IPS-11a (cell line): ENCODE data around the gene ANKFY1.

ENCODE experiments used
- H3K4me3 ChIP-seq: one replicate; pipeline ENCODE4 v1.5.1; 2013; ENCODE audit warnings: low read depth, low read length, control low read depth

The ANKFY1 gene

GRCh38 chr17:4263282-4264215 lies at the start of gene ANKFY1:
TSS of gene ANKFY1 (minus strand) at chr17:4263979. CDS start at chr17:4263941, 38 bp downstream.
- peak within 1 kb of the TSS; percentile 86 for H3K4me3 ChIP-seq

- H3K4me3 ChIP-seq = no peak overlapping the region
These were observed 46.7 kb upstream of the ANKFY1 start for GRCh38 chr17:4310354-4311060.

GRCh38 chr17:4309897-4310296 lies 46.1 kb upstream of the ANKFY1 start:
- H3K4me3 ChIP-seq = no peak overlapping the region

- no peak overlapping the region for H3K4me3 ChIP-seq
These were observed 43.6 kb upstream of the ANKFY1 start for GRCh38 chr17:4307179-4307930.

- no peak overlapping the region for H3K4me3 ChIP-seq
These were observed 41.4 kb upstream of the ANKFY1 start for GRCh38 chr17:4305224-4305623.

- H3K4me3 ChIP-seq = no peak overlapping the region
These were observed 40.7 kb upstream of the ANKFY1 start for GRCh38 chr17:4304417-4305027.

- H3K4me3 ChIP-seq = no peak overlapping the region
These were observed 37.3 kb upstream of the ANKFY1 start for GRCh38 chr17:4301066-4301465.

- no peak overlapping the region for H3K4me3 ChIP-seq
These were observed 33.6 kb upstream of the ANKFY1 start for GRCh38 chr17:4297351-4297750.

- no peak overlapping the region for H3K4me3 ChIP-seq
These were observed 31.9 kb upstream of the ANKFY1 start for GRCh38 chr17:4295686-4296085.

- no peak overlapping the region for H3K4me3 ChIP-seq
These were observed 29.8 kb upstream of the ANKFY1 start for GRCh38 chr17:4293572-4293971.

- H3K4me3 ChIP-seq = no peak overlapping the region
These were observed 23.9 kb upstream of the ANKFY1 start for GRCh38 chr17:4287710-4288109.

- H3K4me3 ChIP-seq = no peak overlapping the region
These were observed 12.7 kb upstream of the ANKFY1 start for GRCh38 chr17:4276514-4276913.

- no peak overlapping the region for H3K4me3 ChIP-seq
These were observed 9.2 kb upstream of the ANKFY1 start for GRCh38 chr17:4272972-4273368.

GRCh38 chr17:4272213-4272971 lies 8.6 kb upstream of the ANKFY1 start:
- no peak overlapping the region for H3K4me3 ChIP-seq

- H3K4me3 ChIP-seq = no peak overlapping the region
These were observed 7.0 kb upstream of the ANKFY1 start for GRCh38 chr17:4270736-4271135.

GRCh38 chr17:4269915-4270314 lies 6.1 kb upstream of the ANKFY1 start:
- H3K4me3 ChIP-seq = no peak overlapping the region

GRCh38 chr17:4267402-4267801 lies 3.6 kb upstream of the ANKFY1 start:
- H3K4me3 ChIP-seq = no peak overlapping the region

- H3K4me3 ChIP-seq = no peak overlapping the region
These were observed 2.8 kb upstream of the ANKFY1 start for GRCh38 chr17:4266550-4266949.

GRCh38 chr17:4262703-4263102 lies 1.1 kb downstream of the ANKFY1 start:
- H3K4me3 ChIP-seq = peak overlapping the region; percentile 86

- no peak overlapping the region for H3K4me3 ChIP-seq
These were observed 2.3 kb downstream of the ANKFY1 start for GRCh38 chr17:4261452-4261851.
